Stimulated activated CD4-positive, alpha-beta T cell treated with anti-CD3 and anti-CD28 coated beads, Interleukin-4, amount 100 ng/mL, for 4 hours (primary cell): ENCODE results near the gene E2F3.

Source experiments
- DNase-seq, 2 experiments: peaks; one replicate each; pipeline ENCODE4 v3.0.0-alpha.2; 2020

E2F3 gene

DNA sequence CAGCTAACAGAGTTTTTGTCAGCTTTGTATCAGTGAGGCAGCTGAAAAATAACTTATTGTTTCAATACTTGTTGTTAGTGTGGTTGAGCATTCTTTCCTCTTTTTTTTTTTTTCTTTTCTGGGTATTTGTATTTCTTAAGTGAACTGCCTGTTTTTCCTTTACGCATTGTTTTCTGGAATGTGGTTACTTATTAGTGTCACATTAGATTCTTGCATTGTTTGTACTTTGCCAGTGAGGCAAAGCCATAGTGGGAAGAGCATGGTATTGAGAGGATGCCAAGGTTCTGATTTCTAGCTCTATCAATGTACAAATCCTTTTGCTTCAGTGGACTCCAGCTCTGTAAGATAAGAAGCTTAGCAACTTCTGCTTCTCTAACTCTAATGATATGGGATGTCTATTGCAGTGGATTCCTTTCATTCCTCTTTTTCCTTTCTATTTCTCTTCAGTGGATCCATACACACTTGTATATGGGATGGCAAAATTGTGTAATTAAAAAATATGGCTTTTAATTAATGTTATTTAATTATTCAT, 136.5 kb downstream of the E2F3 start:
- DNase-seq = no peak

DNA sequence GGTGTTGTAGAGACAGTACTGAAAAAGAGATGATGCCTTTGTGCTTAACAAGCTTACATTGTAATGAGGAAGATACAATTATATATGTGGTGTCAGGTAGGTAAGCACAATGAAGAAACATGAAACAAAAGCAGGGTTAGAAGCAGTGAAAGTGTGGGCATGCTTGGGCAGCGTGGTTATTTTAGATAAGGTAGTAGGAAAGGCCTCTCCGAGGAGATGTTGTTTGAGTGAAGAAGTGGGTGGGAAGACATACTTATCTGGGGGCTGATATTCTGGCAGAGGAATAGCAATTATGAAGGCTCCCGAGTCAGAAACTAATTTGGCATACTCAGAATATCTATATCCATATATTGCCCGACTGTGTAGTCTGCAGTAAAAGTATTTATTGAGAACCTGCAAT, 137.2 kb downstream of the E2F3 start:
- DNase-seq = no peak

DNA sequence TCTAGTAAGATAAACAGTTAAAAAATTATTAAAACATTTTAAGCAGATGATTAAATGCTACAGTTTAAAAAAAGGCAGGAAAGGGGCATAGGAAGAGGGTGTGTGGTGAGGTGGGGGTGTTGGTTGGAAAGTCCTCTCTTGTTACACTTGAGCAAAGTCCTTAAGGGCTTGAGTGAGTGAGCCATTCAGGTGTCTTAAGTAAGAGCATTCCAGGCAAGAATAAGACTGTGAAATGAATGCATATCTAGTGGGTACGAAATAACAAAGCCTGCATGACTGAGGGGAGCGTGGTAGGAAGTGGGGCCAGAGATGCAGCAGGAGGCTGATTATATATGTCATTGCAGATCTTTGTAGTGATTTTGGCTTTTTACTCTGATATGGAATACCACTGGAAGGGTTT, 137.7 kb downstream of the E2F3 start:
- DNase-seq = no peak

DNA sequence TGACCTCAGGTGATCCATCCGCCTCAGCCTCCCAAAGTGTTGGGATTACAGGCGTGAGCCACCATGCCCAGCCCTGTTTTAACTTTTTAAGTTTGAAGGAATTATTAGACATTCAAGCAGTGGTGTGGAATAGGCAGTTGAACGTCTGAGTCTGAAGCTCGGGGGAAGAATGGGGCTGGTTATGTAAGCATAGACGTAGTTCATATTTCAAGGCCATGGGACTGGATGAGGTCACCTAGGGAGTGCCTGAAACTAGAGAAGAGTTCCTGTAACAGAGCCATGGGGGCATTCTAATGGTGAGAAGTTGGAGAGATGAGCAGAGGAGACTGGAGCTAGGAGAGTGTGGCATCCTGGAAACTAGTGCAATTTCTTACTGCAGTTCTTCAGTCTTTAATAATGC, 139.0 kb downstream of the E2F3 start:
- DNase-seq = no peak

DNA sequence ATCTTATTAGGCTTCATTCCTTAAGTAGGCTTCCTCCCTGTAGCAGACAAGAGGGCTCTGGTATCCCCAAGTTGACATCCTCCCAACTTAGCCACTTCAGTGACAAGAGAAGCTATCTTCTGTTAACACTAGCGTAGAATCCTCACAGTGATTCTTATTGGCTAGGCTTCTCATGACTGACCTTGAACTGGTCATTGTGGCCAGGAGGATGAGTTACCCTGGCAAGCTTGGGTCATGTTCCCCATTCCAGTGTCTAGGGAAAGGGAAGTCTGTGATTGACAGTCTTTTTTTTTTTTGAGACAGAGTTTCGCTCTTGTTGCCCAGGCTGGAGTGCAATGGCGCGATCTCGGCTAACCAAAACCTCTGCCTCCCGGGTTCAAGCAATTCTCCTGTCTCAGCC, 139.7 kb downstream of the E2F3 start:
- no peak for DNase-seq

DNA sequence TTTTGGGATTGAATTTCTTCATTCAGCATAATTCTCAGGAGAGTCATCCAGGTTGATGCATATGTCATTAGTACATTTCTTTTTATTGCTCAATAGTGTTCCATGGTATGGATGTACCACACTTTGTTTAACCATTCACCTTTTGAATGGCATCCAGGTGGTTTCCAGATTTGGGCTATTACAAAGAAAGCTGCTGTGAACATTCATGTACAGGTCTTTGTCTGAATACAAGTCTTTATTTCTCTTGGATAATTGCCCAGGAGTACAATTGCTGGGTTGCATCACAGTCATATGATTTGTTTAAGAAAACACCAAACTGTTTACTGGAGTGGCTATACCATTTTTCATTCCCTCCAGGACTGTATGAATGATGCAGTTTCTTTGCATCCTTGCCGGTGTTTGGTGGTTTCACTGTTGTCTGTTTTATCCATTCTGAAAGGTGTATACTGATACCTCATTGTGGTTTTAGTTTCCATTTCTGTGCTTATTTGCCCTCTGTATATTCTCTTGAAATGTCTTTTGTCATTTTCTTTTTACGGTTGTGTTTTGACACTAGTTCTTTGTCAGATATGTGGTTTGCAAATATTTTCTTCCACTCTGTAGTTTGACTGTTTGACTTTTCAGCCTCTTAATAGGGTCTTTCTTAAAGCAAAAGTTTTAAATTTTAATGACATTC, 141.4 kb downstream of the E2F3 start:
- no peak for DNase-seq
